ENCODE measurements around the gene MLLT10.

MLLT10 gene

DNA sequence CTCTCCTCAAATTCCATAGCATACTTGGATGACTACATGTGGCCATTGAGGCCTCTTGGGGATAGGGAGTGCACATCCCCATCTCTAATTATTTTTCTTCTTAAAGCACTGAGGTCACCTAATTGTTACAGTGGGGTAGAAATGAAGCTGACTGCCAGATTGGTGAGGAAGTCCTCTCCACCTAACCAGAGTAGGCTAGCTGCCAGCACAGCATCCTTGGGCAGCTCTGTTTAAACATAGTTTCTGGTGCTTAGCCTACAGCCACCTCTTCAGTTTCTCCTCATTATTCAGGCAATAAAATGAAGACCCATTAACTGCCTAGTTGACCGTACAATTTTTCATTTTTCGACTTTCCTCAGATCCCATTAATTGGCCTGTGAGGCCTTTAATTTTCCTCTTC lies 104.6 kb downstream of the MLLT10 start:
- Histone ChIP-seq H3K9ac (ENCODE audit: low read length) (no peak overlapping the region), H3K27me3 (ENCODE audit: control insufficient read depth in 1 of 2, insufficient read depth in 2 of 2, low read length in 2 of 2) (no peaks in the 10 kb centered on the region), H3K36me3 (ENCODE audit: insufficient read depth, low read length) (peaks cover 4% of the 10 kb centered on the region), H3K4me1 (ENCODE audit: insufficient read depth, low read length) (peaks cover 1% of the 10 kb centered on the region), H3K9me3 (ENCODE audit: low read length) (no peaks in the 10 kb centered on the region), H3K4me3 (ENCODE audit: low read depth in 1 of 2, low read length in 2 of 2) (no peak overlapping the region), H3K27ac (ENCODE audit: low read depth, low read length) (no peak overlapping the region)

DNA sequence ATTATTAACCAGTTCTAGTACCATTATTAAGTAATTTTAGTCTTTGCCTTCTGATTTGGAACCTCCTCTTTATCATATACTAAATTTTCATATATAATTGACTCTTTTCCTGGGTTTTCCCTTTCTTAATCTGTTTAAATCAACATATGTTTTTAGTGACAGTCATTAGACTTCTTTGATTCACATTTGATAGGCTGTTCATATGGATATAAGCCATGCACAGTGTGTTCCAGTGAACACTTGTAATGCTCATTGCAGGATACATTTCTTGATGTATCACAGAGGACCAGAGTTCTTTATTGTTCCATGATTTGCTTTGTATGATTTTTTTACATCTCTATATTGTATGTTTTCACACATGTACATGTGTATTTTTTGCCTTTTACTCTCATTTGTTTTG lies 114.0 kb downstream of the MLLT10 start:
- H3K9me3 ChIP-seq (ENCODE audit: low read length) = no peaks in the 10 kb centered on the region
- no peak overlapping the region for H3K4me3 ChIP-seq (ENCODE audit: low read depth in 1 of 2, low read length in 2 of 2)
- peaks cover 10% of the 10 kb centered on the region for H3K36me3 ChIP-seq (ENCODE audit: insufficient read depth, low read length)
- H3K4me1 ChIP-seq (ENCODE audit: insufficient read depth, low read length) = peaks cover 5% of the 10 kb centered on the region
- H3K27ac ChIP-seq (ENCODE audit: low read depth, low read length) = no peak overlapping the region
- no peaks in the 10 kb centered on the region for H3K27me3 ChIP-seq (ENCODE audit: control insufficient read depth in 1 of 2, insufficient read depth in 2 of 2, low read length in 2 of 2)
- no peak overlapping the region for H3K9ac ChIP-seq (ENCODE audit: low read length)

DNA sequence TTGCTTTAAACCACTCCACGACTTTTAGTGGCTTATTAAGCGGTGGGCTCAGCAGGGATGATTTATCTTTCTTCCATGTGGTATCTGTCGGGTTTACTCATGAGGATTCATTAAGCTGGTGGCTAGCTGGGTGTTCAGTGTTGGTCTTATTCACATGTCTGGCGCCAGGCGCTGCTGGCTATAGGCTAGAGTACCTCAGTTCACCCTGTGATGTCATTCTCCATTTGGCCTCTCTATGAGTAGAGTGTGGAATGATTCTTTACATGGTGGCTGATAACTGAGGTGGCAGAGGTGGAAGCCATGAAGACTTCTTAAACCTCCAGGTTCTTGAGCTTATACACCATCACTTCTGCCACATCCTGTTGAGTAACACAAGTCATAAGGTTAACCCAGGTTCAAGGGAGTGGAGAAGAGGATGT lies 115.4 kb downstream of the MLLT10 start:
- Histone ChIP-seq H3K27ac (ENCODE audit: low read depth, low read length) (no peak overlapping the region), H3K27me3 (ENCODE audit: control insufficient read depth in 1 of 2, insufficient read depth in 2 of 2, low read length in 2 of 2) (no peaks in the 10 kb centered on the region), H3K4me1 (ENCODE audit: insufficient read depth, low read length) (no peaks in the 10 kb centered on the region), H3K9me3 (ENCODE audit: low read length) (no peaks in the 10 kb centered on the region), H3K9ac (ENCODE audit: low read length) (no peak overlapping the region), H3K36me3 (ENCODE audit: insufficient read depth, low read length) (peaks cover 10% of the 10 kb centered on the region), H3K4me3 (ENCODE audit: low read depth in 1 of 2, low read length in 2 of 2) (no peak overlapping the region)

DNA sequence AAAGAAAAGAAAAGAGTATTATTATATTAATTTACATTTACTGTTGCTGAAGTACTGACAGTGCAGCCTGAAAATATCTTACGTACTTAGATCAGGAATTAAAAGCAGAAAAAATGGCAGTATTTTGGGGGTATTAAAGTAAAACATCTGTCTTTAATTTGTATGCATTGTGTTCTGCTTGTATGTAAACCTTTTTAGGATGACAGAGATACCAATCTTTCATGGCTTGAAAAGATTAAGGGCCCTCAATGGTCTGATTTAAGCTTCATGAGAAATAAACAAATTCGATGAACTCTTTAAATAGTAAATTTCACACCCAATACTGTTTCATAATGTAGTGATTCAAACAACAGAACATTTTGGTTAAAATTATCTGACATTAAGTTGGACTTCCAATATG lies 116.3 kb downstream of the MLLT10 start:
- H3K27me3 ChIP-seq (ENCODE audit: control insufficient read depth in 1 of 2, insufficient read depth in 2 of 2, low read length in 2 of 2) = no peaks in the 10 kb centered on the region
- peaks cover 10% of the 10 kb centered on the region for H3K36me3 ChIP-seq (ENCODE audit: insufficient read depth, low read length)
- H3K4me3 ChIP-seq (ENCODE audit: low read depth in 1 of 2, low read length in 2 of 2) = no peak overlapping the region
- no peaks in the 10 kb centered on the region for H3K9me3 ChIP-seq (ENCODE audit: low read length)
- H3K27ac ChIP-seq (ENCODE audit: low read depth, low read length) = no peak overlapping the region
- H3K4me1 ChIP-seq (ENCODE audit: insufficient read depth, low read length) = no peaks in the 10 kb centered on the region
- H3K9ac ChIP-seq (ENCODE audit: low read length) = no peak overlapping the region

DNA sequence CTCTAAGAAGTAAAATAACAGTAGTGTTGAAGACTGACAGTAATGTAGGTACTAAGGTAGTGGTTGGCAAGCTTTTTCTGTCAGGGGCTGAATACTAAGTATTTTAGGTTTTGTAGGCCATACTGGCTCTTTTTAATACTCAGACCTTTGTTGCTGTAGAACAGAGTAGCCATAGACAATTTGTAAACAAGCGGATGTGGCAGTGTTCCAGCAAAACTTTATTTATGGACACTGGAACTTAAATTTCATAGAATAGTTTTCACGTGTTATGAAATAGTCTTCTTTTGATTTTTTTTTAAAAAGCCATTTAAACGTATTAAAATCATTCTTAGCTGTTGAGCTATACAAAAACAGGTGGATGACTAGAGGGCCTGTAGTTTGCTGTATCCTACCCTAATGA lies 121.2 kb downstream of the MLLT10 start:
- Histone ChIP-seq H3K9ac (ENCODE audit: low read length) (no peak overlapping the region), H3K9me3 (ENCODE audit: low read length) (no peaks in the 10 kb centered on the region), H3K4me3 (ENCODE audit: low read depth in 1 of 2, low read length in 2 of 2) (no peak overlapping the region), H3K36me3 (ENCODE audit: insufficient read depth, low read length) (peaks cover 6% of the 10 kb centered on the region), H3K27ac (ENCODE audit: low read depth, low read length) (no peak overlapping the region), H3K27me3 (ENCODE audit: control insufficient read depth in 1 of 2, insufficient read depth in 2 of 2, low read length in 2 of 2) (no peaks in the 10 kb centered on the region), H3K4me1 (ENCODE audit: insufficient read depth, low read length) (no peaks in the 10 kb centered on the region)

DNA sequence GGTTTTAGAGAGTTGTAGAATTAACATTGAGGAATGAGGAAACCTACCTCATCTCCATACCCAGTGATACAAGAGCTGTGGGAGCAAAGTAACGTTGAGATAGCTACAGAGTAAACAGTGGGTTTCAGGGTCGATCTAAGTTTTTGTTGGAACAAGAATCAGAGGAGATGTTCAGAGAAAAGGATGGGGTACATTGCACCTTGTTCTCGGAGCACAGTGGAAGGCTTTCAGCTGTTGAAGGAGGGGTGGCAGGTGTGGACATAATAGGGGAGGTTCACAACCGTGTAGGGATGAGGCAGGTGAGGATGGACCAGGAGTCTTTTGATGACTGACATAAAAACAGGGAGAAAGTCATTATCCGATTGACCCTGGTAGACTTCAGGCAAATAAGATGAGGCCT lies 121.7 kb downstream of the MLLT10 start:
- no peak overlapping the region for H3K9ac ChIP-seq (ENCODE audit: low read length)
- no peaks in the 10 kb centered on the region for H3K27me3 ChIP-seq (ENCODE audit: control insufficient read depth in 1 of 2, insufficient read depth in 2 of 2, low read length in 2 of 2)
- H3K27ac ChIP-seq (ENCODE audit: low read depth, low read length) = no peak overlapping the region
- H3K4me1 ChIP-seq (ENCODE audit: insufficient read depth, low read length) = no peaks in the 10 kb centered on the region
- no peaks in the 10 kb centered on the region for H3K9me3 ChIP-seq (ENCODE audit: low read length)
- H3K36me3 ChIP-seq (ENCODE audit: insufficient read depth, low read length) = peaks cover 6% of the 10 kb centered on the region
- no peak overlapping the region for H3K4me3 ChIP-seq (ENCODE audit: low read depth in 1 of 2, low read length in 2 of 2)

DNA sequence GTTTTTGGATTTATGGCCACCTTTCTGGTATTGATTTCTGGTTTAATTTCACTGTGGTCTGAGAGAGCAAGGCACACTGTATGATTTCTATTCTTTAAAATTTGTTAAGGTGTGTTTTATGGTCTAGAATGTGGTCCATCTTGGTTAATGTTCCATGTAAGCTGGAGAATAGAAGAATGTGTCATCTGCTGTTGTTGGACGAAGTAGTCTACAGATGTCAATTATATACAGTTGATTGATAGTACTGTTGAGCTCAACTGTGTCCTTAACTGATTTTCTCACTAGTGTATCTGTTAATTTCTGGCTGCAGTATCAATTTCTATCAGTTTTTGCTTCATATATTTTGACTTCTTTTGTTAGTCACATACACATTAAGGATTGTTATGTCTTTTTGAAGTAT lies 127.1 kb downstream of the MLLT10 start:
- Histone ChIP-seq H3K27ac (ENCODE audit: low read depth, low read length) (no peak overlapping the region), H3K9me3 (ENCODE audit: low read length) (no peaks in the 10 kb centered on the region), H3K4me3 (ENCODE audit: low read depth in 1 of 2, low read length in 2 of 2) (no peak overlapping the region), H3K4me1 (ENCODE audit: insufficient read depth, low read length) (peaks cover 15% of the 10 kb centered on the region), H3K27me3 (ENCODE audit: control insufficient read depth in 1 of 2, insufficient read depth in 2 of 2, low read length in 2 of 2) (no peaks in the 10 kb centered on the region), H3K36me3 (ENCODE audit: insufficient read depth, low read length) (no peaks in the 10 kb centered on the region), H3K9ac (ENCODE audit: low read length) (no peak overlapping the region)

DNA sequence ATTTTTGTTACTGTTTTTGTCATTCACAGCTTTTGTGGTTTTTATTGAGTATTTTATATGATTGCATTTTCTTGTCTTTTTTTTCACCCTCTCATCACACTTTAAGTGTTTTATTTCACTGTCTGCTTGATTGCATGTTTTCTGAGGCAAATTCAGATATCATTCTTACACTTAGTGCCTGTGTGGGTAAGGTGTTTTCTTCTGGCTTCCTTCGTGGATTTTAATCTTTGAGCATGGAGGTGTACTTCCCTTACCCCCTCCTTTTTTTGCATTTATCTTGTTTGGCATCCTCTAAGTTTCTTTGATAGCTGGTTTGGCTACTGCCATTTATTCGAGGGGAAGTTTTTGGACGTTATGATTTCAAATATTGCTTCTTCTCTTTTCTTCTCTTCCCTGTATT lies 127.9 kb downstream of the MLLT10 start:
- H3K9ac ChIP-seq (ENCODE audit: low read length) = no peak overlapping the region
- H3K27me3 ChIP-seq (ENCODE audit: control insufficient read depth in 1 of 2, insufficient read depth in 2 of 2, low read length in 2 of 2) = no peaks in the 10 kb centered on the region
- peaks cover 16% of the 10 kb centered on the region for H3K4me1 ChIP-seq (ENCODE audit: insufficient read depth, low read length)
- H3K27ac ChIP-seq (ENCODE audit: low read depth, low read length) = no peak overlapping the region
- no peaks in the 10 kb centered on the region for H3K9me3 ChIP-seq (ENCODE audit: low read length)
- no peak overlapping the region for H3K4me3 ChIP-seq (ENCODE audit: low read depth in 1 of 2, low read length in 2 of 2)
- H3K36me3 ChIP-seq (ENCODE audit: insufficient read depth, low read length) = no peaks in the 10 kb centered on the region

DNA sequence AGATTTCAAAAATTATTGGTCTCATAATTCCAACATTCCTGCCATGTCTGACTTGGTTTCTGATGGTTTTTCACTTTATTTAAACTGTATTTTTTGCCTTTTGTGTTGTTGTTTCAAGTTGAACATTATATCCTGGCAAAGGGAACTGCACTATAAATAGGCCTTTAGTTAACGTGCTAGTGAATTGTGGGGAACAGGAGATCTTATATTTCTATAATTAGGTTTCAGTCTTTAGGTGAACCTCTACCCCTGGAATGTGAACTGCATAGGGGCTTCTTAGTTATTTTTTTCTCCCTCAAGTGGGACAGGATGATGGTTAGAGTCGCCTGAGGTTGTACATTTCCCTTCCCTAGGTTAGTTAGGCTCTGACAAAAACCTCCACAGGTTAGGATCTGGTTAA lies 128.6 kb downstream of the MLLT10 start:
- no peaks in the 10 kb centered on the region for H3K27me3 ChIP-seq (ENCODE audit: control insufficient read depth in 1 of 2, insufficient read depth in 2 of 2, low read length in 2 of 2)
- H3K4me3 ChIP-seq (ENCODE audit: low read depth in 1 of 2, low read length in 2 of 2) = no peak overlapping the region
- no peak overlapping the region for H3K27ac ChIP-seq (ENCODE audit: low read depth, low read length)
- no peaks in the 10 kb centered on the region for H3K9me3 ChIP-seq (ENCODE audit: low read length)
- H3K9ac ChIP-seq (ENCODE audit: low read length) = no peak overlapping the region
- no peaks in the 10 kb centered on the region for H3K36me3 ChIP-seq (ENCODE audit: insufficient read depth, low read length)
- peaks cover 23% of the 10 kb centered on the region for H3K4me1 ChIP-seq (ENCODE audit: insufficient read depth, low read length)

DNA sequence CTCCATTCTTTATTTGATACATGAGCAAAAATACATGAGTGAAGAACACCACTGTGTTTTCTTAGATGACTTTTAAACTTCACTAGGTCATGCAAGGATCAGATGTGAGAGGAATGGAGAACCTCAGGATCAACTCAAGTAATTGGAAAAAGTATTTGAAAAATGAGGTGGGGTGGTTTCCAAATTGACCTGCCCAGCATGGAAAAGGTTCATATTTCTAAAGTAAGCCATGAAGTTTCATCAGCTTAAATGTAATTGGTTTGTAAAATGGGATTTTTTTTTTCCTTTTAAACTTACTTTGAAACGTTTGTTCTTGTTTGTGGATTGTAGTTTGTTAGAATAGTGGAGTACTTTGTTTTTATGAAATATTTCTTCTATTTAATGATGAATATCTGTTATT lies 134.8 kb downstream of the MLLT10 start:
- Histone ChIP-seq H3K4me3 (ENCODE audit: low read depth in 1 of 2, low read length in 2 of 2) (no peak overlapping the region), H3K27me3 (ENCODE audit: control insufficient read depth in 1 of 2, insufficient read depth in 2 of 2, low read length in 2 of 2) (no peaks in the 10 kb centered on the region), H3K4me1 (ENCODE audit: insufficient read depth, low read length) (peaks cover 10% of the 10 kb centered on the region), H3K27ac (ENCODE audit: low read depth, low read length) (no peak overlapping the region), H3K36me3 (ENCODE audit: insufficient read depth, low read length) (peaks cover 5% of the 10 kb centered on the region), H3K9ac (ENCODE audit: low read length) (no peak overlapping the region), H3K9me3 (ENCODE audit: low read length) (no peaks in the 10 kb centered on the region)

DNA sequence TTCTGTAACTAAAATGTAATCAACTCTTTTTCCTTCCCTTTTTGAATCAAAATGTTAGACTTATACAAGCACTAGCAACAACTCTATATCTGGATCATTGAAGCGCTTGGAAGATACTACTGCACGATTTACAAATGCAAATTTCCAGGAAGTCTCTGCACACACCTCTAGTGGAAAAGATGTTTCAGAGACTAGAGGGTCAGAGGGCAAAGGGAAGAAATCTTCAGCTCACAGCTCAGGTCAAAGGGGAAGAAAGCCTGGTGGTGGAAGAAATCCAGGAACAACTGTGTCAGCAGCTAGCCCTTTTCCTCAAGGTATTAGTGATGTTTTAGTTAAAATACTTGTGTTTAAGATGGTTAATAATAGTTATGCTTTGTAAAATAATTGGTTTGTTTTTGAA lies 136.4 kb downstream of the MLLT10 start:
- Histone ChIP-seq H3K4me1 (ENCODE audit: insufficient read depth, low read length) (peaks cover 10% of the 10 kb centered on the region), H3K9ac (ENCODE audit: low read length) (no peak overlapping the region), H3K4me3 (ENCODE audit: low read depth in 1 of 2, low read length in 2 of 2) (no peak overlapping the region), H3K36me3 (ENCODE audit: insufficient read depth, low read length) (peaks cover 5% of the 10 kb centered on the region), H3K9me3 (ENCODE audit: low read length) (no peaks in the 10 kb centered on the region), H3K27ac (ENCODE audit: low read depth, low read length) (no peak overlapping the region), H3K27me3 (ENCODE audit: control insufficient read depth in 1 of 2, insufficient read depth in 2 of 2, low read length in 2 of 2) (no peaks in the 10 kb centered on the region)

DNA sequence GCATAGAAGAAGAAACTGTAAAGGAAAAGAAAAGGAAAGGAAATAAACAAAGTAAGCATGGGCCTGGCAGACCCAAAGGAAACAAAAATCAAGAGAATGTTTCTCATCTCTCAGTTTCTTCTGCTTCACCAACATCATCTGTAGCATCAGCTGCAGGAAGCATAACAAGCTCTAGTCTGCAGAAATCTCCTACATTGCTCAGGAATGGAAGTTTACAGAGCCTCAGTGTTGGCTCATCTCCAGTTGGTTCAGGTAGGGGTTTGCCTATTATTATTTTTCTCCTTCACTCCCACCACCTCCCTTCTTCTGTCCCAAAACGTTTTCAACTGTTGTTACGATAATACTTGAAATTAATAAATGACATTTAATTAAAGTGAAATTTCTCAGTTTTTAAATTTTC lies 139.6 kb downstream of the MLLT10 start:
- Histone ChIP-seq H3K4me3 (ENCODE audit: low read depth in 1 of 2, low read length in 2 of 2) (no peak overlapping the region), H3K9me3 (ENCODE audit: low read length) (no peaks in the 10 kb centered on the region), H3K4me1 (ENCODE audit: insufficient read depth, low read length) (no peaks in the 10 kb centered on the region), H3K27me3 (ENCODE audit: control insufficient read depth in 1 of 2, insufficient read depth in 2 of 2, low read length in 2 of 2) (no peaks in the 10 kb centered on the region), H3K27ac (ENCODE audit: low read depth, low read length) (no peak overlapping the region), H3K36me3 (ENCODE audit: insufficient read depth, low read length) (peaks cover 5% of the 10 kb centered on the region), H3K9ac (ENCODE audit: low read length) (no peak overlapping the region)
